Ishikawa (cell line): ENCODE results near the gene OSTF1.

Experiments used
- CEBPB ChIP-seq: IDR thresholded peaks from 2 replicates; pipeline ENCODE4 v1.6.1; 2012
- EGR1 ChIP-seq: IDR thresholded peaks from 2 replicates; pipeline ENCODE4 v1.6.1; 2012
- FOXM1 ChIP-seq: IDR thresholded peaks from 2 replicates; pipeline ENCODE4 v1.6.1; 2012; ENCODE audit warnings: low read depth, borderline replicate concordance
- TAF1 ChIP-seq: IDR thresholded peaks from 2 replicates; pipeline ENCODE4 v1.6.1; 2012; ENCODE audit warnings: low read depth, mild to moderate bottlenecking
- TCF12 ChIP-seq: IDR thresholded peaks from 2 replicates; pipeline ENCODE4 v1.6.1; 2012; ENCODE audit warnings: low read depth
- TF ChIP-seq, protein P1 (sequence below): IDR thresholded peaks from 2 replicates; pipeline ENCODE4 v1.6.1; 2012; ENCODE audit warnings: low read depth, mild to moderate bottlenecking
- TF ChIP-seq, protein P2 (sequence below): IDR thresholded peaks from 2 replicates; pipeline ENCODE4 v1.6.1; 2012

DNA sequence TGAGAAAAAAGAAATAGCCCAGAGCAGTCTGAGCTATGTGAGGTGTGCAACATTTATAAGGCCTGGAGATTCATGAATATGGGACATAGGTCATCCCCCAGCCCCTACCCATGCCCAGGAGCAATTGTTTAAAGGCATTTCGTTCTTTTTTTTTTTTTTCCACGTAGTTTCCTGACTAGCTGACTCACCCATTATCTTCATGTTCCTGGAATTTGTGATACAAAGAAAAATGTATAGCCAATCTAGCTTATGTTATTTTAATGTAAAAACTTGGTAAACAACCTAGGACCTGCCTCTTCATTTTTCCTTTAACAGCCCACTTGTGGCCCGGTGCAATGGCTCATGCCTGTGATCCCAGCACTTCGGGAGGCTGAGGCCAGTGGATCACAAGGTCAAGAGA, 81.3 kb downstream of the OSTF1 start:
- TF ChIP-seq FOXM1 = no peak
- TF ChIP-seq CEBPB = no peak
- TF ChIP-seq TAF1 = no peak
- TF ChIP-seq, protein P1, sequence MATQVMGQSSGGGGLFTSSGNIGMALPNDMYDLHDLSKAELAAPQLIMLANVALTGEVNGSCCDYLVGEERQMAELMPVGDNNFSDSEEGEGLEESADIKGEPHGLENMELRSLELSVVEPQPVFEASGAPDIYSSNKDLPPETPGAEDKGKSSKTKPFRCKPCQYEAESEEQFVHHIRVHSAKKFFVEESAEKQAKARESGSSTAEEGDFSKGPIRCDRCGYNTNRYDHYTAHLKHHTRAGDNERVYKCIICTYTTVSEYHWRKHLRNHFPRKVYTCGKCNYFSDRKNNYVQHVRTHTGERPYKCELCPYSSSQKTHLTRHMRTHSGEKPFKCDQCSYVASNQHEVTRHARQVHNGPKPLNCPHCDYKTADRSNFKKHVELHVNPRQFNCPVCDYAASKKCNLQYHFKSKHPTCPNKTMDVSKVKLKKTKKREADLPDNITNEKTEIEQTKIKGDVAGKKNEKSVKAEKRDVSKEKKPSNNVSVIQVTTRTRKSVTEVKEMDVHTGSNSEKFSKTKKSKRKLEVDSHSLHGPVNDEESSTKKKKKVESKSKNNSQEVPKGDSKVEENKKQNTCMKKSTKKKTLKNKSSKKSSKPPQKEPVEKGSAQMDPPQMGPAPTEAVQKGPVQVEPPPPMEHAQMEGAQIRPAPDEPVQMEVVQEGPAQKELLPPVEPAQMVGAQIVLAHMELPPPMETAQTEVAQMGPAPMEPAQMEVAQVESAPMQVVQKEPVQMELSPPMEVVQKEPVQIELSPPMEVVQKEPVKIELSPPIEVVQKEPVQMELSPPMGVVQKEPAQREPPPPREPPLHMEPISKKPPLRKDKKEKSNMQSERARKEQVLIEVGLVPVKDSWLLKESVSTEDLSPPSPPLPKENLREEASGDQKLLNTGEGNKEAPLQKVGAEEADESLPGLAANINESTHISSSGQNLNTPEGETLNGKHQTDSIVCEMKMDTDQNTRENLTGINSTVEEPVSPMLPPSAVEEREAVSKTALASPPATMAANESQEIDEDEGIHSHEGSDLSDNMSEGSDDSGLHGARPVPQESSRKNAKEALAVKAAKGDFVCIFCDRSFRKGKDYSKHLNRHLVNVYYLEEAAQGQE = no peak
- TF ChIP-seq, protein P2, sequence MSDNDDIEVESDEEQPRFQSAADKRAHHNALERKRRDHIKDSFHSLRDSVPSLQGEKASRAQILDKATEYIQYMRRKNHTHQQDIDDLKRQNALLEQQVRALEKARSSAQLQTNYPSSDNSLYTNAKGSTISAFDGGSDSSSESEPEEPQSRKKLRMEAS = no peak
- TF ChIP-seq TCF12 = no peak
- TF ChIP-seq EGR1 = no peak
